T-cell (primary cell): ENCODE measurements around the gene WWP2. TPM values are rescaled to one million over a fixed set of nuclear protein-coding genes. Genes with fewer than 3 reads are reported as not detected.

Source experiments
- ATAC-seq, 4 experiments: fragments of 200-7000 bp in 3 of 4; fragments of 150-1000 bp in 1 of 4; cut with Tn5 transposase; replicated peaks in 1 of 4; 1 replicate in 3 of 4; 2 replicates in 1 of 4; pipeline ENCODE4 v1.10.0; 2021; ENCODE audit warnings: moderate library complexity in 3 of 4, mild to moderate bottlenecking in 2 of 4, moderate number of reproducible peaks in 1 of 4
- CTCF ChIA-PET, 2 donors: fragments of 300-600 bp; sonication (Branson Sonifier 250); formaldehyde crosslinking; loops; one replicate each; lab custom pipeline; 2022; ENCODE audit warnings: antibody characterized with exemption in 2 of 2; lab: Charles Lee
- POLR2A ChIA-PET, 2 donors: fragments of 300-600 bp; sonication (Branson Sonifier 250); formaldehyde crosslinking; loops; one replicate each; lab custom pipeline; 2022; ENCODE audit warnings: antibody characterized with exemption in 2 of 2; lab: Charles Lee
- DNase-seq, 35 experiments: peaks; one replicate each; pipeline versions ENCODE4 v3.0.0 to v3.0.0-alpha.2; 2013 to 2023
- H3K27ac ChIP-seq: one replicate; pipeline ENCODE4 v1.5.1; 2013; ENCODE audit warnings: low read length
- H3K27me3 ChIP-seq, 2 experiments: replicated peaks in 1 of 2; 1 replicate in 1 of 2; 2 replicates in 1 of 2; pipeline versions ENCODE4 v1.6.1 to v1.7.0; 2013; ENCODE audit warnings: low read length in 1 of 2, mixed read lengths in 1 of 2; ENCODE audit not compliant: control insufficient read depth in 2 of 2, insufficient read depth in 2 of 2; ENCODE audit errors: extremely low read depth in 1 of 2
- H3K36me3 ChIP-seq, 2 donors: 1 replicate in 1 of 2; 2 replicates in 1 of 2; pipeline versions ENCODE4 v1.6.1 to v1.7.0; 2013; ENCODE audit warnings: low read length in 1 of 2; ENCODE audit not compliant: control insufficient read depth in 2 of 2, insufficient read depth in 1 of 2; ENCODE audit errors: extremely low read depth in 1 of 2
- H3K4me1 ChIP-seq, 2 experiments: 1 replicate in 1 of 2; 2 replicates in 1 of 2; pipeline versions ENCODE4 v1.6.1 to v1.7.0; 2013; ENCODE audit warnings: low read length in 2 of 2, mixed read lengths in 1 of 2; ENCODE audit not compliant: insufficient read depth in 2 of 2, control insufficient read depth in 1 of 2; ENCODE audit errors: extremely low read depth in 1 of 2
- H3K4me3 ChIP-seq, 2 donors: 1 replicate in 1 of 2; 2 replicates in 1 of 2; pipeline versions ENCODE4 v1.5.1 to v1.7.0; 2013; ENCODE audit warnings: mild to moderate bottlenecking in 2 of 2, low read length in 1 of 2, moderate library complexity in 1 of 2; ENCODE audit not compliant: control insufficient read depth in 1 of 2; ENCODE audit errors: extremely low read depth in 1 of 2
- H3K9me3 ChIP-seq: 2 replicates; pipeline ENCODE4 v1.7.0; 2013
- H3K27ac Mint-ChIP-seq, 2 donors: one replicate each; pipeline ENCODE4 v1.8.0; 2020 to 2021; ENCODE audit warnings: mild to moderate bottlenecking in 2 of 2, mixed read lengths in 2 of 2
- H3K27me3 Mint-ChIP-seq, 2 donors: one replicate each; pipeline ENCODE4 v1.8.0; 2021 to 2022; ENCODE audit warnings: mixed read lengths in 2 of 2
- H3K36me3 Mint-ChIP-seq: one replicate; pipeline ENCODE4 v1.8.0; 2021; ENCODE audit warnings: mixed read lengths
- H3K4me1 Mint-ChIP-seq, 3 donors: one replicate each; pipeline ENCODE4 v1.8.0; 2020 to 2022; ENCODE audit warnings: mixed read lengths in 3 of 3, mild to moderate bottlenecking in 1 of 3
- H3K4me3 Mint-ChIP-seq, 3 donors: one replicate each; pipeline ENCODE4 v1.8.0; 2020 to 2022; ENCODE audit warnings: mild to moderate bottlenecking in 3 of 3, mixed read lengths in 3 of 3, moderate library complexity in 3 of 3
- H3K9me3 Mint-ChIP-seq, 3 donors: one replicate each; pipeline ENCODE4 v1.8.0; 2020 to 2022; ENCODE audit warnings: mixed read lengths in 3 of 3
- WGBS: methylation state at CpG from one replicate; pipeline ENCODE4 v1.1.5; 2013; ENCODE audit warnings: missing lambda C conversion rate; ENCODE audit not compliant: insufficient coverage; 5-methylcytosine and 5-hydroxymethylcytosine counted together
- total RNA-seq, 35 experiments: library from RNA in 6 of 35; stranded (reverse) in 6 of 35; fragments of 120-200 nt in 1 of 35; gene quantifications; one replicate each; pipeline versions ENCODE4 v1.2.1 to v1.2.4 and lab custom pipeline; 2013 to 2026

WWP2 gene
- total RNA-seq, 5 donors from 2014 or later (not counting 1 experiment from before 2014, with no cell fraction given) = 55.3 to 78.5 (median 66.4) TPM

- H3K9me3 Mint-ChIP-seq = no peaks in the 10 kb centered on the region
- 89% methylated on average over 4 of the region's 8 CpGs for WGBS
- H3K4me1 Mint-ChIP-seq = peaks cover 0 to 1% (median 0%) of the 10 kb centered on the region in 3 donors
Measured at GRCh38 chr16:69890892-69891282, 128.8 kb downstream of the WWP2 start.

GRCh38 chr16:69892378-69892777, 130.2 kb downstream of the WWP2 start:
- CTCF ChIA-PET = no interaction called here
- Histone ChIP-seq H3K27me3 (no peaks in the 10 kb centered on the region), H3K27ac (no peak overlapping the region), H3K4me1 (no peaks in the 10 kb centered on the region), H3K4me3 (no peak overlapping the region), H3K9me3 (no peaks in the 10 kb centered on the region), H3K36me3 (peaks cover 12 to 57% of the 10 kb centered on the region in 2 donors)
- DNase-seq = no peak
- 91% methylated on average over 2 of the region's 2 CpGs for WGBS
- Mint-ChIP-seq H3K36me3 (peaks cover 50% of the 10 kb centered on the region), H3K27ac (no peak overlapping the region), H3K4me3 (no peak overlapping the region), H3K27me3 (no peaks in the 10 kb centered on the region), H3K9me3 (no peaks in the 10 kb centered on the region), H3K4me1 (peaks cover 0 to 1% (median 0%) of the 10 kb centered on the region in 3 donors)
- no peak for ATAC-seq
- POLR2A ChIA-PET = no interaction called here

More at GRCh38 chr16:69890892-69891282, 128.8 kb downstream of the WWP2 start:
- ChIA-PET CTCF (no interaction called here), POLR2A (no interaction called here)
- Mint-ChIP-seq H3K4me3 (no peak overlapping the region), H3K27me3 (no peaks in the 10 kb centered on the region), H3K36me3 (peaks cover 42% of the 10 kb centered on the region), H3K27ac (no peak overlapping the region)
- Histone ChIP-seq H3K9me3 (no peaks in the 10 kb centered on the region), H3K4me3 (no peak overlapping the region), H3K27me3 (no peaks in the 10 kb centered on the region), H3K36me3 (peaks cover 17 to 60% of the 10 kb centered on the region in 2 donors), H3K4me1 (no peaks in the 10 kb centered on the region), H3K27ac (no peak overlapping the region)
- no peak for DNase-seq
- no peak for ATAC-seq

GRCh38 chr16:69893106-69893505, 131.0 kb downstream of the WWP2 start:
- no peak overlapping the region for H3K4me3 Mint-ChIP-seq
- ChIA-PET CTCF (no interaction called here), POLR2A (no interaction called here)
- peaks cover 0 to 1% (median 0%) of the 10 kb centered on the region in 3 donors for H3K4me1 Mint-ChIP-seq
- no peaks in the 10 kb centered on the region for H3K27me3 Mint-ChIP-seq
- H3K9me3 ChIP-seq = no peaks in the 10 kb centered on the region
- DNase-seq = no peak
- H3K36me3 Mint-ChIP-seq = peaks cover 44% of the 10 kb centered on the region
- no peak for ATAC-seq
- H3K9me3 Mint-ChIP-seq = no peaks in the 10 kb centered on the region
- H3K27ac ChIP-seq = no peak overlapping the region
- H3K4me3 ChIP-seq = no peak overlapping the region
- peaks cover 11 to 50% of the 10 kb centered on the region in 2 donors for H3K36me3 ChIP-seq
- H3K27me3 ChIP-seq = no peaks in the 10 kb centered on the region
- H3K27ac Mint-ChIP-seq = no peak overlapping the region
- no CpG with 5 or more reads among the region's 2 CpGs for WGBS
- no peaks in the 10 kb centered on the region for H3K4me1 ChIP-seq

- Mint-ChIP-seq H3K27me3 (no peaks in the 10 kb centered on the region), H3K4me1 (peaks cover 0 to 1% (median 0%) of the 10 kb centered on the region in 3 donors), H3K9me3 (no peaks in the 10 kb centered on the region), H3K27ac (no peak overlapping the region), H3K4me3 (no peak overlapping the region), H3K36me3 (peaks cover 39% of the 10 kb centered on the region)
- ATAC-seq (no peak), DNase-seq (no peak)
- peaks cover 6 to 35% of the 10 kb centered on the region in 2 donors for H3K36me3 ChIP-seq
- no peak overlapping the region for H3K4me3 ChIP-seq
- H3K4me1 ChIP-seq = no peaks in the 10 kb centered on the region
- H3K27ac ChIP-seq = no peak overlapping the region
- POLR2A ChIA-PET = no interaction called here
- CTCF ChIA-PET = no interaction called here
- H3K9me3 ChIP-seq = no peaks in the 10 kb centered on the region
- H3K27me3 ChIP-seq = no peaks in the 10 kb centered on the region
- WGBS = 50% methylated on average over 2 of the region's 11 CpGs
Measured at GRCh38 chr16:69894676-69895075, 132.5 kb downstream of the WWP2 start.

DNA sequence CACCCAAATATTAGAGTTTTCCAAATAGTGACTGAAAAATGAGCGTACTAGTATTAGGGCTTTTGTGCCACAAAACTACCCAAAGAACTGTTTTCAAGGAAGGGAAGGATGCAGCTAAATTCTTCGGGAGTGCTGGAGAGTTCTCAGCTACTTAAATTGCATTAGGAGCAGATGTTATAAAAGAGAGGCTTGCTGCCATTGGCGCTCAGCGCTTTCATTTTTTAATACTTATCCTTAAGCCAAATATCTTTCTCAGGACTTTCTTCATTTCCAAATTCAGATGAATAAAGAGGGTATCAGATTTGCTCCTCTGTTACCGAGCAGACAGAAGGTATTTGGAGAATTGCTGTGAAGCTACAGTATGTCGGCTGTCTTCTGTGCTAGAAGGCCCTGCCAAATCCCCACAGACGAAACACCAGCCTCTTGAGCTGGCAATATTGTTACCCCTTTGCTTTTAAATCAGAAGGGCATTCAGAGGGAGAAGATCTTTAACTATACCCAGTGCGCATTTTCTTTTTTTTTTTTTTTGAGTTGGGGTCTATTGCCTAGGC, 141.8 kb downstream of the WWP2 start:
- CTCF ChIA-PET = no interaction called here
- DNase-seq = no peak

GRCh38 chr16:69904495-69905170, 142.5 kb downstream of the WWP2 start:
- WGBS = 88% methylated on average over 3 of the region's 9 CpGs
- DNase-seq (no peak), ATAC-seq (no peak)
- CTCF ChIA-PET = interaction anchor here in 1 of 2 donors (0.6 kb wide), 1 partner anchor 15 kb away, joined by 4 read pairs; no protein-coding TSS in a partner anchor
- no peak overlapping the region for H3K27ac ChIP-seq
- no peak overlapping the region for H3K4me3 ChIP-seq
- no peaks in the 10 kb centered on the region for H3K27me3 Mint-ChIP-seq
- H3K36me3 ChIP-seq = peaks cover 5 to 36% of the 10 kb centered on the region in 2 donors
- no peaks in the 10 kb centered on the region for H3K4me1 ChIP-seq
- peaks cover 41% of the 10 kb centered on the region for H3K36me3 Mint-ChIP-seq
- no peaks in the 10 kb centered on the region for H3K9me3 Mint-ChIP-seq
- no peak overlapping the region for H3K27ac Mint-ChIP-seq
- no peaks in the 10 kb centered on the region for H3K9me3 ChIP-seq
- H3K4me3 Mint-ChIP-seq = no peak overlapping the region
- H3K27me3 ChIP-seq = no peaks in the 10 kb centered on the region
- no peaks in the 10 kb centered on the region for H3K4me1 Mint-ChIP-seq
- POLR2A ChIA-PET = no interaction called here

More for the DNA sequence above, 141.8 kb downstream of the WWP2 start:
- 100% methylated on average over 1 of the region's 8 CpGs for WGBS
- Mint-ChIP-seq H3K4me3 (no peak overlapping the region), H3K27ac (no peak overlapping the region), H3K4me1 (no peaks in the 10 kb centered on the region), H3K9me3 (no peaks in the 10 kb centered on the region), H3K27me3 (no peaks in the 10 kb centered on the region), H3K36me3 (peaks cover 35% of the 10 kb centered on the region)
- H3K4me1 ChIP-seq = no peaks in the 10 kb centered on the region
- H3K9me3 ChIP-seq = no peaks in the 10 kb centered on the region
- H3K4me3 ChIP-seq = no peak overlapping the region
- H3K27ac ChIP-seq = no peak overlapping the region
- H3K27me3 ChIP-seq = no peaks in the 10 kb centered on the region
- ATAC-seq = no peak
- H3K36me3 ChIP-seq = peaks cover 5 to 30% of the 10 kb centered on the region in 2 donors
- POLR2A ChIA-PET = no interaction called here
